HG02588 (cell line): Measurements from ENCODE around the gene FOCAD.

ENCODE experiments used
- ATAC-seq: cut with Tn5 transposase; IDR thresholded peaks from one replicate; pipeline ENCODE4 v1.9.1; 2021; ENCODE audit warnings: mild to moderate bottlenecking, moderate library complexity; ENCODE audit not compliant: unreplicated experiment

FOCAD gene

DNA sequence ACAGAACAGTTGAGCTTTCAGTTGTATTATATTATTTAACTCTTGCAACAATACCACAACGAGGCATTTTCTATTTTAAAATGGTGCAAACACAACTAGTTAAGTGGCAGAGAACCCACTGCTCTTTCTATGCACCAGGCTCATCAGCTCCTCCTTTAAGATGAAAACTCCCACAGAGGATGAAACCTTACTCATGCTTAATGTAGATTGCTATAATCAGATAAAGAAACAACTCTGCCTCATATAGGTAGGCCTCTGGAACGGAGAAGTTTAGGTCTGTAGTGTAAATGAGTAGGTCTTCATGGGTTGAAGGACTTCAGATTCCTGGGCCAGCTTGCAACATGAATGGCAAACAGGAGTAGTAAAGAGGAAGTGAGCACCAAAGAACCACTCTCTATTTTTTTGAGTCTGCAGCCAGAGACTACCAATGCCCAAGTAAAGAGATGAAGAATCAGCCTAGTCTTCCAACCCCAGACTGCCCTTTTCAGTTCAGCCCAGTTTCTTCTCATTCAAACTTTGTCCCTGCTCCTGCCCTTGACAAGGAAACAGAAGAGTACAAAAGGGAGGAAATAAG, 313.5 kb downstream of the FOCAD start:
- ATAC-seq = peak; percentile 90

DNA sequence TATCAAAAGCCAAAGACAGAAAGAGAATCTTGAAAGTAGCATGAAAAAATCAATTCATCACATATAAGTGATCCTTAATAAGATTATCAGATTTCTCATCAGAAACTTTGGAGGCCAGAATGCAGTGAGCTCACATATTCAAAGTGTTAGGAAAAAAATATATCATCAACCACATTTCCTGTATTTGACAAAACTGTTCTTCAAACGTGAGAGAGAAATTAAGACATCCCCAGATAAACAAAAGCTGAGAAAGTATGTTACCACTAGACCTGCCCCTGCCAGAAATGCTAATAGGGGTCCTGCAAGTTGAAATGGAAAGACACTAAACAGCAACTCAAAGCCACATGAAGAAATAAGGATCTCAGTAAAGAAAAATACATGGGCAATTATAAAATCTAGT, 317.5 kb downstream of the FOCAD start:
- no peak for ATAC-seq

DNA sequence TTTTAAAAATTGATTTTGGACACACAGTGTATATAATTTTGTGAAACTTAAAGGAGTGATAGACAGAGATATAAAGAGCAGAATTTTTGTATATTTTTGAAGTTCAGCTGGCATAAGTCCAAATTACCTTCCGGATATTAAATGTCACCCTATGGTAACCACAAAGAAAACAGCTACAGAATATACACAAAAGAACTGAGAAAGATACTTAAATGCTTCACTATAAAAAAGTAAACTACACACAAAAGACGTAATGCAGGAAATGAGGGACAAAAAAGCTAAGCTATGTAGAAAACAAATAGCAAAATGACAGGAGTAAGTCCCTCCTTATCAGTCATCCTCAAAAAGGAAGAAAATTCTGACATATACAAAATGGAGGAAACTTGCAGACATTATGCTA, 318.0 kb downstream of the FOCAD start:
- no peak for ATAC-seq

DNA sequence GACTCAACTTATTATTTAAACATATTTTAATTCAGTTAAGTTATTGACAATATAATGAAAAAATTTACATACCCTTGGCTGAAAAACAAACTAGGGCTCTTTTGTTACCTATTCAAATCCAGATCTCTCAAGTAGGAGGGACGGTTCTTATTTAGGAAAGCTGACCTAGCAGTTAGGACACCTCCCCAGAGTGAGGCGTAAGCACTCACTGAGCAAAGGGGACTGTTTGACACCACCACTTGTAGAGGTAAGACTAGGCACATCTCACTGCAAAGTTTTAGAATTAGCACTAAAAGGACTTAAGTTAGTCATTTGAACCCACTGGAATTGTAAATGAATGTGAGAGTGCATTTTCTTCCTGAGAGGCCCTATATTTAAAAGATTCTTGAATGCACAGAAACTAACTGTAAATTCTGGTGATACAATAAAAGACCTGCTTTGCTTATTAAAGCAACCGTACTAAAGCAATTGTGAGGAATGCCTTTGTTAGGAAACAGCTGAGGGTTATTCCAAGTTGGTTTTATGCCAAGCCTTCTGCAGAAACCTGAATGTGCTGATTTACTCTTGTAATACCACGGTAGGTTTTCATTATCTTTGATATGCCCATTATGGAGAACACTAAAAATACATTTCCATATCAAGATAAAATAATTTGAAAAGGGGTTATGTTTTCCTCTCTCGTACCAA, 331.2 kb downstream of the FOCAD start:
- no peak for ATAC-seq

DNA sequence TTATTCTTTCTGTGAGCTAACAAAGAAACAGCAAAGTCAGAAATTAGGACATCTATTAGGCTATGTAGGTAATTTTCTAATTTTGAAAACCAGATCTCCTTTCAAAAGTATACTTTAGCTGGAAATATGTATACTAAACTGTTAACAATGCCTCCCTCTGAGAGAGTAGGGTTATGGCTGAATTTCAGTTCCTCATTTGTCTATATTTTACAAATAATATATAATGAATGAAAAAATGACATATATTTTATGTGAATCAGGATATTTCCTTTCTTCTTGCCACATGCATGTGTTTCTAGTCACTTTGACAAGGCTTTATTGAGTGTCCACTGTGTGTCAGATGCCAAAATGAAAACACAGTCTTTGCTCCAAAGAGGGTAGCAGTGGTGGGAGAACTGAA, 331.9 kb downstream of the FOCAD start:
- no peak for ATAC-seq

DNA sequence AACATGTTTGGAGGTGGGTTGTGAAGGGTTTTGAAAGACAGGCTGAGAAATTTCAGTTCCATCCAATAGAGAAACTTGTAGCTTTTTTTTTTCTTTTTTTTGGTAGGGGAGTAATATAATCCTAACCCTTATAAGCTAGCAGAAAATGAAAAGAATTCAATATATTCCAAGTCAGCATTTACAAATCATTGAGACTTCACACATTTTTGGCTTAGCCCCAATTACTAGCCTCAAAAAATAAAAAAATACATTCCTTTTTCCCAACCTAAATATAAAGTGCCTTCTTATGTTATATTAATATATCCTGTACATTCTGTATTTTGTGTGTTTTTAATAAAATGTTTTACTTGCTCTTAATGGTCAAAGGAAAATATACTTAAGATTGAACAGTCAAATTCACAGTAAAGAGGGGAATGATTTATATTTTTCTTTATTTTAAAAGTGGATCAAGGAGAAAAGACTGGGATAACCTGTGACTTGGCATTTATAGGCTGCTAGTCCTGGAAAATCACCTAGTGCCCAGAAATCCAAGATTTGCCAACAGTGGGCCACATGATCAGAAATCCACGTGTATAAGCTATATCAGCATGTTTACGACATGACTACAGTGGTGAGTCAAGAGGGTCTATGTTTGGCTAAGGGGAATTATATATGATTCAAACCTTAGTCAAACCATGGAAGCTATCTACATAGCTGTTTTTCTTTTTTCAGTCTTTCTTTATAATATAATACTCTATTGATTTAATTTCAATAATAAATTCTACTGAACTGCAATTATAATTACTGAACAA, 332.8 kb downstream of the FOCAD start:
- no peak for ATAC-seq

DNA sequence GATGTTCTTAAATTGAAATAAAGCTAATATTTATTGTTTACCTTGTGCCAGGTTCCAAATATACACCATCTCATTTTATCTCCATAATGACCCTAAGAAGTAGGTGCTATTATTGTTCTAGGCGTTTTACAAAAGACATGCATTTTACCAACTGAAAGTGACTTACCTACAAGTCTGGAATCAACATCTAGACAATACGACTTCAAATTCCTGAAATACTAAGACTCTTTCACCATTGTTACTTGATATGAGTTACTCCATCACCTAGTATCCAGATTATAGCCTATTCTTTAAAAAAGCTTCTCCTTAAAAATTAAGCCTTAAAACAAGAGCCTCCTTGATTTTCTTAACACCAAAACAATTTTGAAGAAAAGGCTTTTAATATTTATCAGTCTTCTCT, 334.1 kb downstream of the FOCAD start:
- no peak for ATAC-seq

DNA sequence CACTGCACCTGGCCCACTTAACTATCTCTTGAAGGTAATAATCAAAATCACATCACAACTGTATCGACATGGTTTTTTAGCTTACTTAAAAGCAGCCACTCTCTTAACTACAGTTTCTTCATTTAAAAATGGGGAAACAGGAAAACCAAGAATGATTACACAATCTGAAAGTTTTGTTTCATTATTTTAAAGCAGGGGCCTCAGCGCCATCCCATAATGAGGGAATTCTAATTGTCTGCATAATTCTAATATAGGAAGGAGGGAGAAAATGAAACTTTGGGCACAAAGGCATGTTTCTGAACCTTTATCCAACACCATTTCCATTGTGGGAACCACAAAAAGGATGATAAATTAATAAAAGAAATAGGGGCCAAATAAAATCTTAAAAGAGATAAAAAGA, 339.8 kb downstream of the FOCAD start:
- ATAC-seq = no peak

DNA sequence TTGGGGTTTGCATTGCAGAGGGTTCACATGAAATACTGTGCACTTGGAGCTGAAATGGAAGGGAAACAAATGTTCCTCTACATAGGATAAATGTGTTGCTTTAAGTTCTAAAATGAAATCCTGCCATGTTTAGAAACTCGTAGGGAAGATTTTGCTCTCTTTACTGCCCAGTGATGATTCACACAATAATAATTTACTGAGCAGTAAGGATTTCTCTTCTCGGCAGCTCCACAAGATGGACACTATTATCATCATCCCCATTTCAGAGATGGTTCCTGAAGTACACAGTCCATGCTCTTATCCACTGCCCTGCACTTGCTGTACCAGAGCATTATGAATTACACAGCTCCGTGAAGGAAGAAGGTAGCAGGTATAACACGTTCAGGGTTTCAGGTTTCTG, 343.2 kb downstream of the FOCAD start:
- ATAC-seq = no peak

DNA sequence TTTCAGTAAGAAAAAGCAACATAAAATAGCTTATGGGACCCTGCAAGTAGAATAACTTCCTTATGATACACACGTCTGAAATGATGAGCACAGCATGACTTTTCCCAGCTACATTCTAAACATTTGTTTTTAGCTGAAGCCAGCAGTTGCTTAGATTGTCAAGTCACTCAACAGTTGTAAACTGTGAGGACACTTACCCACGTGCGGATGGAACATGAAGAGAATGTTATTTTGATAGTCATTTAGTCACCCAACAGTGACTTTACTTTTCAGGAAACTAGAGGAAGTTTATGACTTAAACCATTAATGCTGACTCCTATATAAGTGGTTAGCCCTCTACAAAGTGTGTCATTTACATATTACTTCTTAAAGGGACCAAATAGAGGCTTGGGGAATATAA, 344.4 kb downstream of the FOCAD start:
- no peak for ATAC-seq

DNA sequence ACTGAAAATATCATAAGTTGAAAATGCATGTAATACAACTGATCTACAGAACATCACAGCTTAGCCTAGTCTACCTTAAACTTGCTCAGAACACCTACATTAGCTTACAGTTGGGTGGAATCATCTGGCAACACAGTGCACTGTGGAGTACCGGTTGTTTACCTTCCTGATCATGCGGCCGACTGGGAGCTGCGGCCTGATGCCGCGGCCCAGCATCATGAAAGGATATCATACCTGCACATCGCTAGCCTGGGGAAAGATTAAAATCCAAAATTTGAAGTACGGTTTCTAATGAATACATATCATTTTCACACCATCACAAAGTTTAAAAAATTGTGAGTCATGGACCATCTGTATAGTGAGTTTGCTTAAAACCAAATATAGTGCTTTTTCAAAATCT, 345.6 kb downstream of the FOCAD start:
- ATAC-seq = no peak

DNA sequence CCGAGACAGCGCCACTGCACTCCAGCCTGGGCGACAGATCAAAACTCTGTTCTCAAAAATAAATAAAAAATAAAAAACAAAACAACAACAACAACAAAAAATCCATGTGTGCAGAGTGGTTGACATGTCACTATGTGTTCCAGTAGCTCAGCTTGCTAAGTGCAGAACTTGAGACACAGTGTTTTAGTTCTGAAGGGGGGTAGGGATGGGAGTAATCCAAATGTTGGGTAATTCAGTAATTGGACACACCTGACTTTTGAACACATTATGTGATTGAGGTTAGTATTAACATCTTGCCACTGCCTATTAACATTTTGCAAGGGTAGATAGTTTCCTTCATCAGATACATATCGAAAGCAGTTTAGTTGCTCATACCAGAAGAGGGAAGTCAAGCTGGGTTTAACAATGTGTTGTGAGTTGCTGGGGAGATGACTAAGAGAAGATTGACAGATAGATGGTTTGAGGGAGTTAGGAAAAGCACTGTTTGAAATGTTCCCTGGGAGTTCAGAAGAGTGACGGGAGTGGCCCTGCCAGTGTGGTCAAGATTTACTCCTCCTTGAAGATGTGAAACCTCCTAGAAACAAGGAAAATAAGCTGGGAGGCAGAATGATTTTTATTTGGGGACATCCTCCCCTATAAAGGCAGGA, 346.5 kb downstream of the FOCAD start:
- peak; percentile 71 for ATAC-seq

DNA sequence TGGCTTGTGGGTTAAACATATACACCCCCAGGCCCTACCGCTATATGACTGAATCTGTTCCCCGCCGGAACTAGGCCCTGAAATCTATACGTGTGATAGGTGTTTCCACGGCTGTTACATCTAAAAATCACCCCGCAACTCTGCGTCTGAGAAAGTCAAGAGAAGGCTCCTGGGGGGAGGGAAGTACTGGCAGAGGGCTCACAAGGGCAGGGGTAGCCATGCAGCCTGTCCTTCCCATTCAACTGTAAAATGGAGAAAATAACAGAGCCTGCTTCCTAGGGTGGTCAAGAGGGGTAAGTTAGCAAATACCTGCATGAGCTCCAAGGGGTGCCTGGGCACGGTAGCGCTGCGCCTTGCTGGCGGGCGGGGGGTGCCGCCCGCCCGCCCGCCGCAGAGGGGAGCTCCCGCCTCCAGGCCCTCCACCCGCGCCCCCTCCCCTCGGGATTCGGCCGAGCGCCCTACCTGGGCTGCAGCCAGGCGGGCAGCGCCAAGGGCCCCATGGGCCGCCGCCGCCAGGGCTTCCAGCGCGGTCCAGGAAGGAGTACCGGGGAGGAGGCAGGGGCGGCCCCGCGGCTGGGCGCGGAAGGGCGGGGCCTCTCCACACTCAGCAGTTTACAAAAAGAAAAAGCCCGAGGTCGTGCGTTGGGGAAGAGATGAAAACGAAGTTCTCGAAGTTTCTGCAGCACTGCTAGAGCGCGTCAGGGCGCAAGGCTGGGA, 347.2 kb downstream of the FOCAD start, which contains the start of gene HACD4:
HACD4 (minus strand) TSS at position 550 of the 717 bp plus-strand sequence; CDS start at position 500, 50 bp downstream.
- ATAC-seq = peak; percentile 85

DNA sequence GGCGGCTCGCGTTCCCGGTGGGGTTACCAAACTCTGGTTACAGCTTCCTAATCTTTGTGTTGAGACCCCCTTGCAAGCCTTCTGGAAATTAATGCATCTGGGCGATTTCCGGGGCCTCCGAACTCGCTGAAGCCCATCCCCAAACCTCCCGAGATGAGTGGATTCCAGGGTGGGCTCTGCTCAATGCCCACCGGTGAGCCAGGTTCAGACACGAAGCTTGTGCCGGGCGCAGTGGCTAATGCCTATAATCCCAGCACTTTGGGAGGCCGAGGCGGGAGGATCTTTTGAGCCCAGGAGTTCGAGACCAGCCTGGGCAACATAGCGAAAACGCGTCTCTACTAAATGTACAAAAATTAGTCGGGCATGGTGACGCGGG, 347.7 kb downstream of the FOCAD start:
- ATAC-seq = no peak

DNA sequence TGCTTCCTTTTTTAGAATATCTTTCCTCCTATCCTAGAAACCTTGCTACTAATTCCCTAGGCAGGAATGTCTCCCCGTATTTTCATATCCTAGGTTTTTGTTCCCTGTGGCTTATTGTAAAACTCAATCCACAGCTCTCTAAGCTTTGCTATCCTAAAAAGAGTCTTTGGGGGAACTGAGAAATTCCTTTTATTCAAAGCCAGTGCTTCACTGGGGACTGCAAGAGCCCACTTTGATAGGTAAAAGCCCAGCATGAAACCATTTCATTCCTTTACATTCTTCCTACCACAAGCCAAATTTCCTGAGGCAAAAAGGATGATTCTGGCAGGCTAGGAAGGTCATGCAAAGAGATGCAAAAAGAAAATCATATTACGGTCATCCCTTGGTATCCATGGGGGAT, 353.2 kb downstream of the FOCAD start:
- ATAC-seq = no peak

DNA sequence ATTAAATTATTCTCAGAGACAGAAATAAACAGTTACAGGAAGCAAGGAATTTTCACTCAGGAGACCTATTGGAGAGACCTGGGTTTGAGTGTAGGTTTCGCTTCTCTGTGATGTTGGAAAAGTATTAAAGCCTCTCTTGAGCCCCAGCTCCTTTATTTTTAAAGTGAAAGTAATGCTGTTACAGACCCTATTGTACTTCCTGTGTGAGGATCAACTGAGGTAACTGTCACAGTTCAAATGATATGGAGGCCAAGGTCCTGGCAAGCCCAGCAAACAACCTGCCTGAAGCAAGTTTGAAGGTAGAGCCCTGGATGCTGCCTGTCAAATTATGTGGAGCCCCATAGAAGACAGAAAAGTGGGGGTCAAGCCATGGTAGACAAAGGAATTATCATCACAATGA, 355.2 kb downstream of the FOCAD start:
- no peak for ATAC-seq

DNA sequence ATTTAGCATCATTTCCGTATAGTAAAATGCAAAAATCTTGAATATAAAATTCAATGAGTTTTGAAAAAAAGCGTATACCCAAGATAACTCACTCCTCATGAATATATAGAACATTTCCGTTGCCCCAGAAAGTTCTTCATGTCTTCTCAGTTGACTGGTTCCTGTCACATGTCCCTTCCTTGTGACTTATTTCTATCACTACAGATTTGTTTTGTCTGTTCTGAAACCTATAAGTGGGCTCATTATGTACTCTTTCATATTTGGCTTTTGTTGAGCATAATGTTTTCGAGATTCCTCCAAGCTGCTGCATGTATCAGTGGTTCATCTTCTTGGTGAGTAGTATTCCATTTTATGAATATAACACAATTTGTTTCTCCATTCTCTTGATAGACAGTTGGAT, 358.4 kb downstream of the FOCAD start:
- ATAC-seq = no peak

DNA sequence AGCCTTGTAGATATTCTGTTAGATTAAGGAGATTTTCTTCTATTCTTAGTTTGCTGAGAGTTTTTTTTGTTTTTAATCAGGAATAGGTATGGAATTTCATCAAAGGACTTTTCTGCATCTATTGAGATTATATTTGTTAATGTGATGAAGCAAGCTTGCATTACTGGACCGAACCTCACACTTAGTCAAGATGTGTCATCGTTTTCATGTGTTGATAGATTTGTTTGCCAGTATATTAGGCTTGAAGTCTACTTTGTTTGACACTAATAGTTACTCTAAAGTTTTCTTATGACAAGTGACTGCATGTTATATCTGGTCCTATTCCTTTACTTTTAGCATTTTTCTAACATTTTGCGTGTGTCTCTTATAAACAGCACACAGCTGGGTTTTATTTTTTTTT, 359.8 kb downstream of the FOCAD start:
- ATAC-seq = no peak
